HEK293T (cell line): ENCODE data around the gene IL6.

Experiments used
- CTCF ChIA-PET: fragments of 350-600 bp; formaldehyde crosslinking; extraction: SDS; loops from one replicate; lab custom pipeline; 2021; ENCODE audit warnings: antibody characterized with exemption, inconsistent platforms; lab: Yijun Ruan, JAX
- POLR2A ChIA-PET: fragments of 350-600 bp; formaldehyde crosslinking; extraction: SDS; loops from one replicate; lab custom pipeline; 2020; ENCODE audit warnings: antibody characterized with exemption, inconsistent platforms; lab: Yijun Ruan, JAX
- DNase-seq: peaks from one replicate; pipeline ENCODE4 v3.0.0; 2012; ENCODE audit warnings: mixed read lengths; ENCODE audit errors: extremely low spot score
- ARNT ChIP-seq: fragments of 450-650 bp; IDR thresholded peaks from 2 replicates; pipeline ENCODE4 v1.6.1; 2017; ENCODE audit warnings: mild to moderate bottlenecking
- BHLHE40 ChIP-seq: fragments of 450-650 bp; IDR thresholded peaks from 2 replicates; pipeline ENCODE4 v1.6.1; 2016; ENCODE audit warnings: mild to moderate bottlenecking, moderate library complexity, borderline replicate concordance
- CTBP1 ChIP-seq: fragments of 450-650 bp; IDR thresholded peaks from 2 replicates; pipeline ENCODE4 v1.6.1; 2016; ENCODE audit warnings: borderline replicate concordance
- ELF4 ChIP-seq: fragments of 450-650 bp; IDR thresholded peaks from 2 replicates; pipeline ENCODE4 v1.6.1; 2017; ENCODE audit warnings: antibody characterized with exemption
- FOXA1 ChIP-seq: fragments of 450-650 bp; IDR thresholded peaks from 2 replicates; pipeline ENCODE4 v1.6.1; 2016; ENCODE audit warnings: mild to moderate bottlenecking
- FOXK2 ChIP-seq: fragments of 450-650 bp; IDR thresholded peaks from 2 replicates; pipeline ENCODE4 v1.6.1; 2016; ENCODE audit warnings: mild to moderate bottlenecking
- FOXM1 ChIP-seq: fragments of 450-650 bp; IDR thresholded peaks from 2 replicates; pipeline ENCODE4 v1.6.1; 2017; ENCODE audit warnings: mild to moderate bottlenecking, borderline replicate concordance
- HDGF ChIP-seq: fragments of 450-650 bp; IDR thresholded peaks from 2 replicates; pipeline ENCODE4 v1.6.1; 2017; ENCODE audit warnings: antibody characterized with exemption, borderline replicate concordance
- L3MBTL2 ChIP-seq: fragments of 450-650 bp; conservative IDR thresholded peaks from 2 replicates; pipeline ENCODE4 v1.6.1; 2016; ENCODE audit warnings: mild to moderate bottlenecking
- LEF1 ChIP-seq: fragments of 450-650 bp; IDR thresholded peaks from 2 replicates; pipeline ENCODE4 v1.6.1; 2017; ENCODE audit warnings: mild to moderate bottlenecking, borderline replicate concordance
- NFRKB ChIP-seq: fragments of 450-650 bp; IDR thresholded peaks from 2 replicates; pipeline ENCODE4 v1.6.1; 2016; ENCODE audit warnings: mild to moderate bottlenecking, moderate library complexity
- SP1 ChIP-seq: fragments of 450-650 bp; IDR thresholded peaks from 2 replicates; pipeline ENCODE4 v1.6.1; 2017
- SUZ12 ChIP-seq: fragments of 450-650 bp; IDR thresholded peaks from 2 replicates; pipeline ENCODE4 v1.6.1; 2016; ENCODE audit warnings: mild to moderate bottlenecking
- TARDBP ChIP-seq: fragments of 450-650 bp; IDR thresholded peaks from 2 replicates; pipeline ENCODE4 v1.6.1; 2016
- ZNF384 ChIP-seq: fragments of 450-650 bp; IDR thresholded peaks from 2 replicates; pipeline ENCODE4 v1.6.1; 2016
- TF ChIP-seq, protein P1 (sequence below): fragments of 450-650 bp; IDR thresholded peaks from 2 replicates; pipeline ENCODE4 v1.6.1; 2016

The IL6 gene

DNA sequence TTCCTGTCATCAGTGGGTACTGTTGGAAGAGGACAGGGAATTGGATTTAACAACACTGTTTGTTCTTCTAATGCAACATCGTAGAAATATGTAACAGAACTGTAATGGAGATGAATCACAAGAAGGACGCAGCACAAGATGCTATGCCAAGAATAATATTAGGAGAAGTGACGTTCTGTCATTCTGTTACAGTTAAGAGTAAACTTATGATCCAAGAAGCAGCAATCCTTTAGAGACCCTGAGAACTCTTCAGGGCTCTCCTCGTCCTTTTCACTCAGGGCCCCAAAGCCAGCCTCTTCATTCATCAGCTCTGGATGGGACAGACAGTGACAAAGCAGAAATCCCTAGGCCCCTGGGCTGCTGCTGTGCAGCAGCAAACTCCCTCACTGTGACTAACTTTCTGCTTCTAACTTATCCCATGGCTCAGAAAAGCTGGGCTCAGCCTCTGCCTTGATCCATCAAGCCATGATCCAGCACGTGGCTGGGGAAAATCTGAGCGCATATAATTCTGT, 8.7 kb upstream of the IL6 start:
- no peak for DNase-seq
- TF ChIP-seq NFRKB: no peak
- TF ChIP-seq CTBP1: no peak
- TF ChIP-seq SP1: no peak
- CTCF ChIA-PET: no interaction called here
- POLR2A ChIA-PET: no interaction called here

DNA sequence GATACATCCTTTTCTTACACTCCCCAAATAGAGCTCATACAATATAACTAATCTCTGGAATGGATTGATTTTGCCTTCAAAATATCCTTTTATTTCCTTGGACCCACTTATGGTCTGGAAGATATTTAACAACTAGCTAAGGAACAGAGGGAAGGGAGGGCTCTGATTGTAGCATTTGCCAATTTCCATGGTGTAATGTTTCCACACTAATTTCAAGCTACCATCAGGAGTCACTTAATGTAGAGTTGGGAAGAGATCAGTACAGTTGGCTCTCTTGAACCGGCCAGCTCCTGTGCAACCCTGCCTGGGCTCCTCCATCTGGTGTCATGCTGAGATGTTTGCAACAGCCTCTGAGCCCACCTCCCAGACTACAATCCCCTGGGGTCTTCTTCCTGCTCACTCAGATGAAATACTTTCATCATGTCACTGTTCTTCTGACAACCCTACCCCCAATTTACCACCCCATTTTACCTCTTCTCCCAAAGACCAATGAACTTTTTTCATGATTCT, 8.0 kb upstream of the IL6 start:
- CTCF ChIA-PET: interaction anchor here (1.1 kb wide), 1 partner anchor 159 kb away, joined by 4 read pairs; no protein-coding TSS in a partner anchor
- no peak for DNase-seq
- TF ChIP-seq FOXA1 (no peak), HDGF (no peak), L3MBTL2 (no peak), NFRKB (no peak), BHLHE40 (no peak), ARNT (no peak)
- POLR2A ChIA-PET: no interaction called here

DNA sequence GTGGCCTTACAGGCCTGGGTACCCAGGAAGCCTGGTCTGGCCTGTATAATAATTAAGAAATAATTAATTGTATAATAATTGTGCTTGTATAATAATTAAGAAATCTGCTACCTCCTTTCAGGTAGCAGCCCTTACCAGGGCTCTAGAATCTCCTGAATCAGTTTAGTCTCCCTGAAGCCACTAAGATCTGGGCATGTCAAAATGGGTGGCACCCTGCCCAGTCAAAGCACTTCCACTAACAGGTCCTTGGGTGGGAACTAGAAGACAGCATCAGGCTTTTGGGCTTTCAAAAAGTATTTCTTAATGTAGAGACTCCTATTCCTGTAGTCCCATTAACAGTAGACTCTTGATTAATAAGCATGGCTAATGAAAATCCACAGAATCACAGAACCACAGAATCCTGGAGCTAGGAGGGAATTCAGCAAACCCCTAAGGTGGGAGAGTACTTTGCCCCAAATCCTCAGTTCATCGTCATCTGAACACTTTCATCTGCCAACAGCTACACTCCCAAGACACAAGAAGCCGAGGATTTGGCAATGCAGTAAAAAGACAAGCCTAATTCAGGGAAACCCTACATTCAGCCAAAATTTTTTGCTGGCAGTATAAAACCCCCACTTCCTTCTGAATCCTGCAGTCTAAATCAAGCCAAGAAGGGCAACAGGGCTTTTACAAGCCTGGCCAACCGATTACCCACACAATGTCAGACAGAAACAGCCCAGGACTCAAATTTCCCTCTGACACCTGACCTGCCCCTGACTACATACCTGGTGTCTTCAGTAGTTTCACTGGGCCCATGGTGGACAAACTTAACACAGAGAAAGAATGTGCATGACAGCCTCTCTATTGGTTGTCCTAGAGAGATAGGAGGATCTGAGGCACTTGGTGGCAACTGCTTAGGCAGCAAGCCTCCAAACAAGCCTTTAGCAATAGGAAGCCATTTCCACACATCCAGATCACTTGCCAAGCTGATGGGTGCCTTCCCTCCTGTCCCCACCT, 5.9 kb upstream of the IL6 start:
- ChIA-PET CTCF (no interaction called here), POLR2A (no interaction called here)
- TF ChIP-seq ARNT: no peak
- TF ChIP-seq FOXK2: no peak
- TF ChIP-seq, protein P1, sequence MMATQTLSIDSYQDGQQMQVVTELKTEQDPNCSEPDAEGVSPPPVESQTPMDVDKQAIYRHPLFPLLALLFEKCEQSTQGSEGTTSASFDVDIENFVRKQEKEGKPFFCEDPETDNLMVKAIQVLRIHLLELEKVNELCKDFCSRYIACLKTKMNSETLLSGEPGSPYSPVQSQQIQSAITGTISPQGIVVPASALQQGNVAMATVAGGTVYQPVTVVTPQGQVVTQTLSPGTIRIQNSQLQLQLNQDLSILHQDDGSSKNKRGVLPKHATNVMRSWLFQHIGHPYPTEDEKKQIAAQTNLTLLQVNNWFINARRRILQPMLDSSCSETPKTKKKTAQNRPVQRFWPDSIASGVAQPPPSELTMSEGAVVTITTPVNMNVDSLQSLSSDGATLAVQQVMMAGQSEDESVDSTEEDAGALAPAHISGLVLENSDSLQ: no peak
- TF ChIP-seq FOXA1: no peak
- no peak for TF ChIP-seq TARDBP
- TF ChIP-seq FOXM1: no peak
- no peak for TF ChIP-seq L3MBTL2
- TF ChIP-seq SP1: no peak
- no peak for TF ChIP-seq NFRKB
- TF ChIP-seq CTBP1: no peak
- no peak for TF ChIP-seq BHLHE40
- no peak for TF ChIP-seq HDGF
- TF ChIP-seq SUZ12: no peak
- no peak for TF ChIP-seq LEF1
- no peak for TF ChIP-seq ZNF384
- TF ChIP-seq ELF4: no peak
- DNase-seq: no peak

DNA sequence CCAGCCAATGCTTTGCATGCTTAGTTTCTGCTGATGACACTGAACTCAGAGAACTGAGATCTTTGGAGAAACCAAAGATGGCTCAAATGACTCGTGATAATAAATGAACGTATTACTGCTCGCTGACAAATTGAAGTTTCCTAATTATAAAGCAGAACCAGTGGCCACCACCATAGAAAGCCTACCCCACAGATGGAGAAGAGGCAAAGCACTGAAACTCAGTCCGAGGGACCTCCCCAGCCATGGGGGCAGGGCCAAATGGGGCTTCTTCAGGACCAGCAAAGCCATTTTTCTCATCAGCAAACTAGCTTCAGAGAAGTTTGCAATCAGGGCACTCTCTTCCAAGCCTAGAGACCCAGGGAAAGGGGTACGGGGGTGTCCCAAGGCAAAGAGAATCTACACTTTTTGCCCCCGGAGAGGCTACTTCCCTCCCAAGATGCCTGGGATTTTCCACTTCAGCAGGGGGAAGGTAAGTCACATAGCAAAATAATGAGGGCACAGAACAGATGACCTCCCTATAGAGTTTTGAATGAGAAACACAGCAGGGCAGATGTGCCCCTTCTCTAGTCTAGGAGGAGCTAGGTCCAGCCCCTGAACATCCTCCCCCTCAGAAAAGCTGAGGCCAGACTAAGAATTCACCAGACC, 4.3 kb upstream of the IL6 start:
- TF ChIP-seq LEF1 (no peak), FOXA1 (no peak)
- CTCF ChIA-PET: interaction anchor here (5.9 kb wide), 1 partner anchor 161 kb away, joined by 55 read pairs; no protein-coding TSS in a partner anchor
- POLR2A ChIA-PET: no interaction called here
- no peak for DNase-seq

DNA sequence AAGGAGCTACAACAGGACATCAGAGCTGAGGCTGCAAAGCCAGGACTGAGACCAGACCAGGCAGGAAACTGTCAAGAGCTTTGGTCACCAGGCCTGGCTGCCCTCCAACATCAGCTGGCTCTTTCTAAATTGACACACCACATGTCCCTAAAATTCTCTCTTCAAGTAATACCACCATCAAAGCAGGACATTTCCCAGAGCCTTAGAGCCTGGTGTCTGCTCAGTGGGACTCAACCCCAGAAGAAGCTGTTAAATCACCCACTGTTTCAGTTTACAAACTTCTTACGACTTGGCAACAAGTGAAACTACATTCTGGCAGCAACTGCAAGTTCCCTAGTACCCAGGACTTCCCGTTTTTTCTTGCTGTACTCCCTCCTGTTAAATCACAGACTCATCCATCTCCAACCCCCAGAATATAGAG, 3.8 kb upstream of the IL6 start:
- ChIA-PET CTCF (interaction anchor here (5.9 kb wide), 1 partner anchor 162 kb away, joined by 55 read pairs; no protein-coding TSS in a partner anchor), POLR2A (no interaction called here)
- TF ChIP-seq HDGF (no peak), TARDBP (no peak), SP1 (no peak), FOXK2 (no peak), ARNT (no peak), ELF4 (no peak)
- TF ChIP-seq, protein P1: no peak
- no peak for DNase-seq

DNA sequence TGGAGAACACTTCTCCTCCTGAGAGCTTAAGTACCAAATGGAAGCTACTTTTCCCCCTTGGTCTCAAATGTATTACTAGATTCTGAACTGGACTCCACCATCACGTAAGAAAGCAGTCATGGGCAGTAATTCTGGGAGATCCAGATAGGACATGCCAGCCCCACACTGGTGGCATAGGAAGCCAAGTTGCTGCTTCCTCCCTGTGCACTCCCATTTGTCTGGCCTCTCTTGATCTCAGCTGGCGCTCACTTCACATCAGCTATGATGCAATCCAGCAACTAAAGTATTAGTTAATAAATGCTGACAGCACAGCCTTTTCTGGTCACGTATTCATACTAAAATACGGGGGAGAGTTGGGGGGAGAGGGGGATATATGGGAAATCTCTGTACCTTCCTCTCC, 3.4 kb upstream of the IL6 start:
- no peak for DNase-seq
- ChIA-PET CTCF (interaction anchor here (5.9 kb wide), 1 partner anchor 162 kb away, joined by 55 read pairs; no protein-coding TSS in a partner anchor), POLR2A (no interaction called here)
- TF ChIP-seq FOXK2 (no peak), FOXM1 (no peak), FOXA1 (no peak), SUZ12 (no peak), ZNF384 (no peak), ELF4 (no peak), LEF1 (no peak), TARDBP (no peak), L3MBTL2 (no peak), ARNT (no peak), HDGF (no peak), BHLHE40 (no peak), NFRKB (no peak)
- TF ChIP-seq, protein P1: no peak
